ENCODE measurements around the gene SLC43A2. TPM values are rescaled to one million over a fixed set of nuclear protein-coding genes. Genes with fewer than 3 reads are reported as not detected.

The SLC43A2 gene
- total RNA-seq, 2 donors from 2014 or later, result 21.1 to 21.9 TPM

DNA sequence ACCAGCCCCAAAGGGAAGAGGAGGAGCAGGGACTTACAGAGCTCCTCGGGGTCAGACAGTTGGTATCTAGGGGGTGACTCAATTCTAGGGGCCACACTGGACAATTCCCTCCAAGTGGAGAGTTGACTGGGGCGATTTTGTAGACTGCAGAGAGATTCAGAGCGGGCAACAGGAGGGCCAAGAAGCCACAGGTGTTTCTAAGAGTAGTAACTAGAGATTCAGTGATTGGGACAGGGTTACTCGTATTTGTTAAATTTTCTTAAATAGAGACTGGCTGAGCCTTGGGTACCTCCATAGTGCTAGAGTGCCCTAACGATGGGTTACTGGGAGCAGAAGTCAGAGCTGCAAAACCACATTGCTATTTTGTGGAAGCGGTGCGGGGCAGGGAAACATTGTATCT, 109.0 kb downstream of the SLC43A2 start:
- no peak overlapping the region for H3K27ac ChIP-seq
- DNase-seq (ENCODE audit: low spot score), result no peak
- peaks cover 7 to 23% of the 10 kb centered on the region in 2 donors for H3K4me1 ChIP-seq (ENCODE audit: control insufficient read depth in 1 of 2, low read depth in 2 of 2)
- TF ChIP-seq, protein P1, sequence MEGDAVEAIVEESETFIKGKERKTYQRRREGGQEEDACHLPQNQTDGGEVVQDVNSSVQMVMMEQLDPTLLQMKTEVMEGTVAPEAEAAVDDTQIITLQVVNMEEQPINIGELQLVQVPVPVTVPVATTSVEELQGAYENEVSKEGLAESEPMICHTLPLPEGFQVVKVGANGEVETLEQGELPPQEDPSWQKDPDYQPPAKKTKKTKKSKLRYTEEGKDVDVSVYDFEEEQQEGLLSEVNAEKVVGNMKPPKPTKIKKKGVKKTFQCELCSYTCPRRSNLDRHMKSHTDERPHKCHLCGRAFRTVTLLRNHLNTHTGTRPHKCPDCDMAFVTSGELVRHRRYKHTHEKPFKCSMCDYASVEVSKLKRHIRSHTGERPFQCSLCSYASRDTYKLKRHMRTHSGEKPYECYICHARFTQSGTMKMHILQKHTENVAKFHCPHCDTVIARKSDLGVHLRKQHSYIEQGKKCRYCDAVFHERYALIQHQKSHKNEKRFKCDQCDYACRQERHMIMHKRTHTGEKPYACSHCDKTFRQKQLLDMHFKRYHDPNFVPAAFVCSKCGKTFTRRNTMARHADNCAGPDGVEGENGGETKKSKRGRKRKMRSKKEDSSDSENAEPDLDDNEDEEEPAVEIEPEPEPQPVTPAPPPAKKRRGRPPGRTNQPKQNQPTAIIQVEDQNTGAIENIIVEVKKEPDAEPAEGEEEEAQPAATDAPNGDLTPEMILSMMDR (IDR thresholded peaks at IDR 0.05), result no peak
- no peaks in the 10 kb centered on the region for H3K27me3 ChIP-seq (replicated peaks; ENCODE audit: insufficient read depth)
- H3K4me3 ChIP-seq, result no peak overlapping the region
- H3K36me3 ChIP-seq, result peaks cover 16% of the 10 kb centered on the region
- no peak for ATAC-seq (ENCODE audit: insufficient number of reproducible peaks, low FRiP score, low read depth)
- H3K9me3 ChIP-seq, result no peaks in the 10 kb centered on the region

Other genes starting within 250 kb of the SLC43A2 start
- gene YWHAE, start 228.6 kb downstream of the SLC43A2 start, total RNA-seq, result 100 to 1,000 TPM; 178 to 593 TPM
- 10 to 100 TPM; 48.3 to 76.0 TPM for gene CRK, start 172.6 kb downstream of the SLC43A2 start, total RNA-seq
- 100 to 1,000 TPM; 160 to 226 TPM for gene MYO1C, start 136.1 kb downstream of the SLC43A2 start, total RNA-seq
- 10 to 100 TPM; 78.7 to 95.3 TPM for gene INPP5K, start 112.2 kb downstream of the SLC43A2 start, total RNA-seq
- gene PITPNA, start 66.0 kb downstream of the SLC43A2 start, total RNA-seq, result 10 to 100 TPM; 33.8 to 39.4 TPM
- 10 to 100 TPM; 17.6 to 19.1 TPM for gene SCARF1, start 16.9 kb upstream of the SLC43A2 start, total RNA-seq
- 10 to 100 TPM; 16.1 to 38.9 TPM for gene RILP, start 21.0 kb upstream of the SLC43A2 start, total RNA-seq
- 100 to 1,000 TPM; 184 to 186 TPM for gene PRPF8, start 56.0 kb upstream of the SLC43A2 start, total RNA-seq
- gene TLCD2, start 81.5 kb upstream of the SLC43A2 start, total RNA-seq, result 1 to 10 TPM; 7.3 to 8.3 TPM
- 10 to 100 TPM; 32.7 to 41.8 TPM for gene WDR81, start 95.9 kb upstream of the SLC43A2 start, total RNA-seq
- gene SERPINF2, start 114.0 kb upstream of the SLC43A2 start, total RNA-seq, result 1 to 10 TPM; 5.0 to 9.8 TPM
- 100 to 1,000 TPM; 385 to 608 TPM for gene SERPINF1, start 133.2 kb upstream of the SLC43A2 start, total RNA-seq
- 10 to 100 TPM; 12.6 to 13.3 TPM for gene SMYD4, start 201.1 kb upstream of the SLC43A2 start, total RNA-seq
- gene RPA1, start 201.2 kb upstream of the SLC43A2 start, total RNA-seq, result 10 to 100 TPM; 15.4 to 40.0 TPM